Stimulated activated CD8-positive, alpha-beta memory T cell treated with anti-CD3 and anti-CD28 coated beads, Interleukin-7, amount 100 ng/mL, for 4 hours (primary cell): ENCODE measurements around the gene RNF141.

ENCODE experiments used
- DNase-seq, 2 donors: peaks; one replicate each; pipeline ENCODE4 v3.0.0-alpha.2; 2020; ENCODE audit warnings: low read depth in 2 of 2

The RNF141 gene

GRCh38 chr11:10540915-10541560, at the start of gene RNF141:
RNF141 (minus strand) TSS chr11:10541187; CDS start chr11:10534158, 7,029 bp downstream.
- peak; percentile 85 to 93 for DNase-seq

GRCh38 chr11:10590218-10590915, 49.4 kb upstream of the RNF141 start:
- no peak for DNase-seq

DNA sequence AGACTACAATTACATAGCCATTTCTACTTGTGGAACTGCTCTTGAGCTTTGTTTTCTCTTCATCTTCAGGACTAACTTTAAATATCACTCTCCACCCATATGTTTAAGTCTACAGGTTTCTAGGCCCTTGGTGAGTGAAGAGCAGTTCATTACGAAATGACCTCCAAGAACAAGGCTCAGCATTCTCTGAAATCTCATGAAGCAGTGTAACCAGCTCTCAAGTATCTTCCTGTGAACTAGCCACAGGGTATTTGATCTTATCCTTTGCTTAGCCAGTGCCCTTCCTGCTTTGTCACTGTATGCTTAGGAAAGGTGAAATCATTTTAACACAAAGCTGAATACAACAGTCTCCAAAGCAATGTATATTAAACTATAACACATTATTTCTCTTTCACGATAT, 47.9 kb upstream of the RNF141 start:
- DNase-seq = no peak

GRCh38 chr11:10587995-10588394, 47.0 kb upstream of the RNF141 start:
- DNase-seq = no peak

- no peak for DNase-seq
These were observed 46.4 kb upstream of the RNF141 start for GRCh38 chr11:10587388-10587787.

DNA sequence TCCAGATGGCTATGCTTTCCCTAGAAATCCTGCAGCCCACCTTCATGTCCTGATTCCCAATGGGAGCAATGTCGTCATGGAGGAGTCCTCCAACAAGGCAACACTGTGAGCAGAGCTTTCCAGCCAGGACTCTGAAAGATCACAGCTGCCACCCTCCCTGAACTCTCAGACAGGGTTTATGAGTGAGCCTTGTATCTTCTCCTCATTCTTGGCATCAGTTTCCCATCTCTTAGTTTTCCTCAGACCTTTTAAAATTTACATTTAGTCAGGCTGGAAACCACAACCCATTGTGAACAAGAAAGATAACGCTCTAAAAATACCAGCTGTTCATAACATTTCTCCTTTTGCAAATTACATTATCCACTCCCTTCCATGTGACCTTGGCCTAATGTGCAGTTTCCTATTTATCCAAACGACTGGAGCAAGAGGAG, 43.1 kb upstream of the RNF141 start:
- no peak for DNase-seq

GRCh38 chr11:10581481-10582019, 40.6 kb upstream of the RNF141 start:
- DNase-seq = no peak

DNA sequence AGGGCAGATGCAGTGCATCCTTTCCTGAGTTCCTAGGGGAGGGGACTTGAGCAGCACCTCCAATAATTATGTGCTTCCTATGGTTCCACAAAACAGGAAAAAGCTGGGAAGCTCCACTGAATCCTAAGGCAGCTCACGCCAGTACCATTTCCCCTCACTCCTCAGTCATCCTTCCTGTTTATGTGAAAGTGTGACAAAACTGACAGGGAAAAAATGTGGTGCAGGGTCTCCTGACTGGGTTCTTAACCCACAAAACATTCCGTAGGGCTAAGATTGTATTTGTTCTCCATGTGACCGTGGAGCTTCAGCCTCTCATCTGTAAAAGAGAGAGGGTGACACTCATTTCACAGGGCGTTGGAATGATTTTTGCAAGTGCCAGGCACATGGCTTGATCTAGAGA, 39.6 kb upstream of the RNF141 start:
- DNase-seq = no peak

- DNase-seq = no peak
These were observed 38.7 kb upstream of the RNF141 start for GRCh38 chr11:10579700-10580099.

DNA sequence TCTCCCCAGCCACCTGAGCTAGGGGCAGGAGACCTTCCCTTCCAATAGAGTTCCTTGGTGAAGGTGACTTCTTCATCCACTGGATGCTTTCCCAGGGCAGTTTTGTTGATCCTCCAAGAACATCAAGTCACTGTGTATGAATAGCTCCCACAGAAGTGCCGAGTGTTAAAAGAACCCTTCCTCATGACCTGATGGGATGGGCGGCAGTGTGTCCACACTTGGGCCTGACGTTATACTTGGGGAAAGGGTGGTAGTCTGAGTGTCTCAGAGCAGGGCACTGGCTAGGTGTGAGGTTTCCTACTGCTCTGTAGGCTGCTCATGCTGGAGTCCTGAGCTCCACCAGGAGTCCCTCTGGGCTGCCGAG, 35.0 kb upstream of the RNF141 start:
- DNase-seq = no peak

- DNase-seq = no peak
These were observed 34.5 kb upstream of the RNF141 start for GRCh38 chr11:10575346-10576034.

- DNase-seq = no peak
These were observed 32.6 kb upstream of the RNF141 start for GRCh38 chr11:10573556-10573955.

DNA sequence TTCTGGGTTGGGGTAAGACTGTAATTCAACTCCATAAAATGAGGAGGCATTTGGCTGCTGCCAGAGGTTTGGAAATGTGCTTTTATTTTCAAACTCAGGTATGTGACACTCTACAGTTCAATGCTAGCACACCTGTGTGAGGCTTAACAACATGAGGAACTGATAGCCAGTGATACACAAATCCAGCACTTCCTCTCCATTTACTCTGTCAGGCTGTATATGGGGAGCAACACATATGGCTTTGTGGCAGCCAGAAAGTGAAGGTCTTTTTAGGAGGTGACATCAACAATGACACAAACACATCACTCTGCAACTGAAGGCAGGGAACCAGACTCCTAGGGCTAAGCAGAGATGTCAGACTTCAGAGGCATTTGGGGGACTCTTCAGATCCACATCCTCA, 32.0 kb upstream of the RNF141 start:
- DNase-seq = no peak

DNA sequence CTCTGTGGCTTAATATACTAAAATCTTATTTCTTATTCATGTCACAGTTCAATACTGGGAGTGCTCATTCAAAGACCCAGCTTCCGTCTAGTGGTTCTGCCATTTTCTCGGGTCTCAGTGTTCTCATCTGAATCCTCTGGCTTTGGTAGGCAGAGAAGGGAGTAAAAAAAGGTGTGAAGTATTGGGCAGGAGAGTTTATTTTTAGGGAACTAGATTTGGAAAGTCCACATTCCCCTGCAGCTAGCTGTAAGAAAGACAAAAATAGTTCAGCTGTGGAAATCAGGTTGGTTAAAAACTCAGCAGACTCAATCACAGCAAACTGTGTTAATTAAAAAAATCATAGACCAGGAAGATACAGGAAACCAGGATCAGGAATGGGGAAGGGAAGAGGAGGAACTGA, 31.5 kb upstream of the RNF141 start:
- no peak for DNase-seq

- DNase-seq = no peak
These were observed 27.5 kb upstream of the RNF141 start, which contains the start of gene LYVE1 for GRCh38 chr11:10568486-10568941. LYVE1 (minus strand) TSS chr11:10568665; CDS start chr11:10568532, 133 bp downstream.

DNA sequence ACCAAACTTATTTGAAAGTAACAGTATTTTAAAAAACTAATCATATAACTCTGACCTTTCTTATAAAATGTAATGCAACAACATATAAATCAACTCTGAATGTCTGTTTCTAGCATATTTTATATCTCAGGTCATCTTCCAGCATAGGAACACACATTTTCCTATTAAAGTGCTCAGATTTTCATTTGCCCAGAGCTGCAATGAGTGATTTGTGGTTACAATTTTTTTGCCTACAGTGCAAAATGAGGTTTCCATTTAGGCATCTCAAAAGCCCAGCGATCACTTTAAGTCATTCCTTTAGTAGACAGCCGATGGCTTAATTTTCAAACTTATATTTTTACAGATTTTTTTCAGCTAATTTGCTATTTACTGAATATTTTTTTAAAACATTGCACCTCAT, 26.5 kb upstream of the RNF141 start:
- no peak for DNase-seq

GRCh38 chr11:10566257-10566957, 25.4 kb upstream of the RNF141 start:
- no peak for DNase-seq

DNA sequence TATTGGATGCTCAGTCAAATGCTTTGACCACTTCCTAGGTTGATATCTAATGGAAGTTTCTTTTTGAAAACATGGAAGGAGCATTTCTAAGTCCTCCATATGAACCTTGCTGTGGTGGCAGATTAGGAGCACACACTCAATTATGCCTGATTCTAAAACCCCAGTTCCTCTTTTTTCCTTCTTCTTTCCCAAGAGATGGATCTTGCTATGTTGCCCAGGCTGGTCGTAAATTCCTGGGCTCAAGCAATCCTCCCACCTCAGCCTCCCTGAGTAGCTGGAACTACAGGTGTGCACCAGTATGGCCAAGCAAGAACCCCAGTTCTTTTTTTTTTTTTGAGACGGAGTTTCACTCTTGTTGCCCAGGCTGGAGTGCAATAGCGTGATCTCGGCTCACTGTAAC, 24.5 kb upstream of the RNF141 start:
- DNase-seq = no peak

GRCh38 chr11:10564696-10565318, 23.8 kb upstream of the RNF141 start:
- no peak for DNase-seq

- no peak for DNase-seq
These were observed 23.0 kb upstream of the RNF141 start for GRCh38 chr11:10564030-10564429.

GRCh38 chr11:10561947-10562346, 21.0 kb upstream of the RNF141 start:
- DNase-seq = no peak
